Putamen (tissue), 1 donor: ENCODE results near the gene NSUN7.

Experiments used
- DNase-seq: peaks from one replicate; pipeline ENCODE4 v3.0.0-alpha.2; 2016; ENCODE audit warnings: low spot score

Gene NSUN7

DNA sequence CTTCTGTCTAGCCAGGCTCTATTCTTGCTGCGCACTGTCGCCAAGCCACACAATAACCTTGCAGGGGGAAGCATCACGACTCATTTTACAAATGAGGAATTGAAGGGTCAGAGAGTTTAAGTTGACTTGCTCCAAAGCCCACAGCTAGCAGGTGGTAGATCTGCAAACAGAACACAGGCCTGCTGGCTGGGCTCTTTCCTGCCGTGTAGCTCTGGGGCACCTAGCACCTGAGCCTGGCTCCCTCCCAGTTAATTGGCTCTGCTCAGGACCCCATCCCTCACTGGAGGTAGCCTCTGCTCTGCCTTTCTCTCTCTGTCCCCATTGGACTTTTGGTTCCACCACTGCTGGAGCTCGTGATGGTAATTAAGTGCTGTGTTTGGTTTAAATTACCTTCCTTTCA is 98.5 kb downstream of the NSUN7 start:
- DNase-seq = no peak

DNA sequence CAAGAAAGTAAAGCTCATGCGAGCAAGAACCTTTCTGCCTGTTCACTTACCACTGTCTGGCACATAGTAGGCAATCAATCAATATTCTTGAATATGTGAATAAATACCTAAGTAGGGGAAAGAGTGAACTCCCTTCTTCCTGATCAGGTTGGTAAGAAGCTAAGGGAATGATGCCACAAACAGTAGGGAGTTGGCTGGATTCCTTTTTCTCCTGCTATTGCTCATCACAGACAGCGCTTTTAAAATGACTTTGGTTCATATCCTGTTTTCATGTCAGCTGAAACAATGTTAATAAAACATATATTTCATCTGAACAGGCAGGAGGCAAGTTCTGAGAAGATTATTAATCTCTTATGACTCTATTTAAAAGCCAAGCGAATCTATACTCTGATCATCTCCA is 99.2 kb downstream of the NSUN7 start:
- DNase-seq = no peak

GRCh38 chr4:40850496-40850895 is 100.7 kb downstream of the NSUN7 start:
- no peak for DNase-seq

GRCh38 chr4:40856277-40856839 is 106.6 kb downstream of the NSUN7 start:
- DNase-seq = no peak

DNA sequence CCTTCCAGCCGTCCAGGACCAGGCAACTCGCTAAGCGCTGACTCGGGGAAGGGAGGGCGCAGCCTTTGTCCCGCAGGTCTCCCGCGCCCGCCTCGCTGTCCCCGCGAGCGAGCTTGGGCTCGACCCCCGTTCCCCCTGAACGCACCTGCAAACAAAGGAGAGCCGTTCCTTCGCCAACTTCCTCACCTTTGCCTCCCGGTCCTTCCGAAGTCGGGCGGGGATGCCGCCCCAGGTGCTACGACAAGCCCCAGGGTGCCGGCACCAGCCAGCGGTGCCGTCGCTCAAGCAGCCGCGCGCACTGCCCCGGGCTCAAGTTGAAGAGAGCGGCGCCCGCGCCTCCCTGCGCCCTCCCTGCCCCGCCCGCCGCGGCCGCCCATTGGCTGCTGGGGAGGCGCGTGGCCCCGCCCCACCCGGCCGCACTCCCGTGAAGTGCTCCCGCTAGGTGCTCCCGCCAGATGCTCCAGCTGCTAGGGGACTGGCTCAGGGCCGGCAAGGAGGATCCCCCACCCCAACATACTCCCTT is 107.1 kb downstream of the NSUN7 start:
- peak; percentile 57 for DNase-seq

- no peak for DNase-seq
These were observed 108.2 kb downstream of the NSUN7 start for GRCh38 chr4:40857956-40858355.

DNA sequence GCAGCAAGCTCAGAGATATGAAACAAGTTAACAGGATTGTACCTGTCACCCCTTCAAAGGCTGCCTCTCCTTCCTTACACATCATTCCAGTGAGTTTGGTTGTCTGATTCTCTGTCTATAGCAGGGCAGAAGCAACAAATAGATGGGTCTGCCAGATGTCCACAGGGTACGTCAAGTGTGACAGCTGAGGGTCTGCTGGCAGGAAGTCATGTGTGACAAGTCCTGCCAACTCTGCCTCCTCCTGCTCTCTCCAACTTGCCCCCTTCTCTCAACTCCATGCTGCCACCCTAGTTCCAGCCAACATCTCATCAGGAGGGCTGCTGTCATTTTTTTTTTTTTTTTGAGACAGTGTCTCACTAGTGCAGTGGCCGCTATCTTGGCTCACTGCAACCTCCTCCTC is 109.2 kb downstream of the NSUN7 start:
- DNase-seq = no peak
